GM20431 (cell line): ENCODE measurements around the gene MPO.

Experiments used
- in situ Hi-C: fragments of 300-500 bp; cut with MseI, MboI; formaldehyde crosslinking; loops from one replicate; pipeline ENCODE4 v1.15.0; 2020; ENCODE audit warnings: low sequenced_read_pairs; ENCODE audit not compliant: unreplicated experiment

Gene MPO

GRCh38 chr17:58267347-58268324 is 13.1 kb downstream of the MPO start:
- in situ Hi-C loops: no loop called here

GRCh38 chr17:58265902-58266875 is 14.5 kb downstream of the MPO start:
- in situ Hi-C loops: no loop called here

- in situ Hi-C loops: no loop called here
Observed at GRCh38 chr17:58265271-58265670, 15.5 kb downstream of the MPO start.

GRCh38 chr17:58264407-58265103 is 16.2 kb downstream of the MPO start:
- in situ Hi-C loops: no loop called here

GRCh38 chr17:58263773-58264172 is 17.0 kb downstream of the MPO start:
- in situ Hi-C loops: no loop called here

GRCh38 chr17:58262149-58262548 is 18.6 kb downstream of the MPO start:
- in situ Hi-C loops: no loop called here

GRCh38 chr17:58254803-58255202 is 25.9 kb downstream of the MPO start:
- in situ Hi-C loops: no loop called here

- in situ Hi-C loops: no loop called here
Observed at GRCh38 chr17:58253082-58253481, 27.7 kb downstream of the MPO start.

GRCh38 chr17:58252141-58252540 is 28.6 kb downstream of the MPO start:
- in situ Hi-C loops: no loop called here

- in situ Hi-C loops: no loop called here
Observed at GRCh38 chr17:58250344-58251011, 30.3 kb downstream of the MPO start.

- in situ Hi-C loops: no loop called here
Observed at GRCh38 chr17:58249270-58250133, 31.2 kb downstream of the MPO start.

GRCh38 chr17:58248955-58249269 is 31.8 kb downstream of the MPO start:
- in situ Hi-C loops: no loop called here

GRCh38 chr17:58247511-58248363 is 33.0 kb downstream of the MPO start:
- in situ Hi-C loops: no loop called here

- in situ Hi-C loops: no loop called here
Observed at GRCh38 chr17:58246781-58247180, 34.0 kb downstream of the MPO start.

- in situ Hi-C loops: no loop called here
Observed at GRCh38 chr17:58246104-58246740, 34.5 kb downstream of the MPO start.

- in situ Hi-C loops: no loop called here
Observed at GRCh38 chr17:58245428-58246103, 35.2 kb downstream of the MPO start.

- in situ Hi-C loops: no loop called here
Observed at GRCh38 chr17:58244963-58245362, 35.8 kb downstream of the MPO start.
